Body of pancreas (tissue), 4 donors: ENCODE data around the gene MIA.

Experiments
- POLR2A ChIP-seq, 3 donors: fragments of 450-650 bp; IDR thresholded peaks; one replicate each; pipeline ENCODE4 v1.6.1; 2016; ENCODE audit warnings: antibody characterized with exemption in 3 of 3, mild to moderate bottlenecking in 2 of 3
- TF ChIP-seq, protein P1 (sequence below), 7 experiments: fragments of 450-650 bp in 4 of 7; fragments of 200-600 bp in 3 of 7; sonication (generic) in 3 of 7; IDR thresholded peaks; one replicate each; pipeline ENCODE4 v1.5.1; 2016 to 2019; ENCODE audit warnings: antibody characterized with exemption in 7 of 7

GRCh38 chr19:40805258-40805868, 30.0 kb downstream of the MIA start:
- TF ChIP-seq, protein P1, sequence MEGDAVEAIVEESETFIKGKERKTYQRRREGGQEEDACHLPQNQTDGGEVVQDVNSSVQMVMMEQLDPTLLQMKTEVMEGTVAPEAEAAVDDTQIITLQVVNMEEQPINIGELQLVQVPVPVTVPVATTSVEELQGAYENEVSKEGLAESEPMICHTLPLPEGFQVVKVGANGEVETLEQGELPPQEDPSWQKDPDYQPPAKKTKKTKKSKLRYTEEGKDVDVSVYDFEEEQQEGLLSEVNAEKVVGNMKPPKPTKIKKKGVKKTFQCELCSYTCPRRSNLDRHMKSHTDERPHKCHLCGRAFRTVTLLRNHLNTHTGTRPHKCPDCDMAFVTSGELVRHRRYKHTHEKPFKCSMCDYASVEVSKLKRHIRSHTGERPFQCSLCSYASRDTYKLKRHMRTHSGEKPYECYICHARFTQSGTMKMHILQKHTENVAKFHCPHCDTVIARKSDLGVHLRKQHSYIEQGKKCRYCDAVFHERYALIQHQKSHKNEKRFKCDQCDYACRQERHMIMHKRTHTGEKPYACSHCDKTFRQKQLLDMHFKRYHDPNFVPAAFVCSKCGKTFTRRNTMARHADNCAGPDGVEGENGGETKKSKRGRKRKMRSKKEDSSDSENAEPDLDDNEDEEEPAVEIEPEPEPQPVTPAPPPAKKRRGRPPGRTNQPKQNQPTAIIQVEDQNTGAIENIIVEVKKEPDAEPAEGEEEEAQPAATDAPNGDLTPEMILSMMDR (IDR thresholded peaks at IDR 0.05), result no peak
- TF ChIP-seq POLR2A (IDR thresholded peaks at IDR 0.05), result no peak
